ENCODE data around the gene HSDL1.

Gene HSDL1

GRCh38 chr16:84144859-84145639, at the start of gene HSDL1, which contains the start of gene DNAAF1:
Gene HSDL1, minus strand, starts transcription at chr16:84145177. Its CDS starts 13,856 bp downstream, at chr16:84131321.
Gene DNAAF1, plus strand, starts transcription at chr16:84145308. Its CDS starts 133 bp downstream, at chr16:84145441.
- DNase-seq: no peak

GRCh38 chr16:84194018-84194417, 49.0 kb upstream of the HSDL1 start:
- no peak for DNase-seq

GRCh38 chr16:84193480-84193879, 48.5 kb upstream of the HSDL1 start:
- DNase-seq: no peak

- no peak for DNase-seq
Observed at GRCh38 chr16:84191466-84191865, 46.5 kb upstream of the HSDL1 start.

- DNase-seq: no peak
Observed at GRCh38 chr16:84190731-84191388, 45.9 kb upstream of the HSDL1 start, which contains the start of gene ADAD2. Gene ADAD2, plus strand, starts transcription at chr16:84191157. Its CDS starts 74 bp downstream, at chr16:84191231.

GRCh38 chr16:84186685-84187437, 41.9 kb upstream of the HSDL1 start, which contains the start of gene TAF1C:
Gene TAF1C, minus strand, starts transcription at chr16:84187057. Its CDS starts 2,069 bp downstream, at chr16:84184988.
- peak; percentile 38 for DNase-seq

GRCh38 chr16:84184775-84185174, 39.8 kb upstream of the HSDL1 start:
- DNase-seq: no peak

- DNase-seq: no peak
Observed at GRCh38 chr16:84183911-84184591, 39.1 kb upstream of the HSDL1 start.

GRCh38 chr16:84183572-84183875, 38.5 kb upstream of the HSDL1 start:
- DNase-seq: no peak

GRCh38 chr16:84182680-84183571, 37.9 kb upstream of the HSDL1 start:
- DNase-seq: no peak

- DNase-seq: no peak
Observed at GRCh38 chr16:84182104-84182503, 37.1 kb upstream of the HSDL1 start.

- no peak for DNase-seq
Observed at GRCh38 chr16:84181144-84181915, 36.4 kb upstream of the HSDL1 start.

GRCh38 chr16:84180519-84181140, 35.7 kb upstream of the HSDL1 start:
- no peak for DNase-seq

GRCh38 chr16:84179612-84180320, 34.8 kb upstream of the HSDL1 start:
- DNase-seq: no peak

- DNase-seq: no peak
Observed at GRCh38 chr16:84178892-84179611, 34.1 kb upstream of the HSDL1 start.

- no peak for DNase-seq
Observed at GRCh38 chr16:84178146-84178765, 33.3 kb upstream of the HSDL1 start.

GRCh38 chr16:84177741-84178073, 32.7 kb upstream of the HSDL1 start:
- no peak for DNase-seq

- DNase-seq: no peak
Observed at GRCh38 chr16:84176192-84177053, 31.4 kb upstream of the HSDL1 start.

Data from NCI-H2029 treated with DMSO at 0.1 percent for 48 hours (cell line).